Heart left ventricle (tissue), 16 donors: Measurements from ENCODE around the gene TTC27. TPM values are rescaled to one million over a fixed set of nuclear protein-coding genes. Genes with fewer than 3 reads are reported as not detected.

Experiments
- ATAC-seq, 4 donors: fragments of 200-7000 bp; cut with Tn5 transposase; one replicate each; pipeline ENCODE4 v1.9.1; 2020 to 2022; ENCODE audit warnings: moderate library complexity in 4 of 4, mild to moderate bottlenecking in 3 of 4, moderate number of reproducible peaks in 1 of 4
- DNase-seq, 5 donors: peaks; one replicate each; pipeline ENCODE4 v3.0.0-alpha.2; 2020
- H3K27ac ChIP-seq, 12 donors: fragments of 200-600 bp; sonication (generic) in 4 of 12; one replicate each; pipeline versions ENCODE4 v1.5.0 to v1.8.0; 2016 to 2022; ENCODE audit warnings: mild to moderate bottlenecking in 2 of 12
- H3K27me3 ChIP-seq, 9 donors: fragments of 200-600 bp; sonication (generic) in 2 of 9; one replicate each; pipeline versions ENCODE4 v1.5.1 to v1.8.0; 2016 to 2022; ENCODE audit warnings: mild to moderate bottlenecking in 3 of 9
- H3K36me3 ChIP-seq, 9 donors: fragments of 200-600 bp; sonication (generic) in 2 of 9; one replicate each; pipeline versions ENCODE4 v1.5.0 to v1.8.0; 2018 to 2022; ENCODE audit warnings: mild to moderate bottlenecking in 2 of 9
- H3K4me1 ChIP-seq, 12 donors: fragments of 200-600 bp; sonication (generic) in 4 of 12; one replicate each; pipeline versions ENCODE4 v1.5.0 to v1.8.0; 2016 to 2022; ENCODE audit warnings: mild to moderate bottlenecking in 3 of 12
- H3K4me3 ChIP-seq, 12 donors: fragments of 200-600 bp; sonication (generic) in 4 of 12; one replicate each; pipeline versions ENCODE4 v1.5.0 to v1.8.0; 2017 to 2022; ENCODE audit warnings: mild to moderate bottlenecking in 9 of 12, moderate library complexity in 4 of 12
- H3K9me3 ChIP-seq, 12 donors: fragments of 200-600 bp; sonication (generic) in 4 of 12; one replicate each; pipeline versions ENCODE4 v1.5.0 to v1.8.0; 2016 to 2022; ENCODE audit warnings: mild to moderate bottlenecking in 1 of 12
- POLR2A ChIP-seq, 2 donors: fragments of 450-650 bp; IDR thresholded peaks; one replicate each; pipeline ENCODE4 v1.6.1; 2017; ENCODE audit warnings: antibody characterized with exemption in 2 of 2, mild to moderate bottlenecking in 2 of 2, moderate library complexity in 2 of 2
- WGBS, 4 donors: extraction: QIAGEN DNeasy Blood & Tissue Kit in 2 of 4; methylation state at CpG; one replicate each; pipeline versions ENCODE4 v1.1.5 to v1.1.7; 2013 to 2018; 5-methylcytosine and 5-hydroxymethylcytosine counted together
- intact Hi-C, 10 donors: fragments of 100-400 bp; cut with DNase I; formaldehyde crosslinking; loops; one replicate each; pipeline versions ENCODE4 v1.11.1 to v1.14.2; 2022
- polyA plus RNA-seq, 2 donors: library from polyadenylated mRNA; stranded (reverse); fragments of 200-250 nt; gene quantifications; one replicate each; pipeline ENCODE4 v1.2.3, GENCODE V29; 2013
- total RNA-seq, 9 donors: library from RNA; depleted of rRNA in 2 of 9; stranded (reverse); fragments of >200 nt in 2 of 9; fragmentation: NEBNext Ultra II Directional in 3 of 9; extraction: Animal tissue kit (Norgen Biotek cat#: 25700) in 3 of 9; gene quantifications; one replicate each; pipeline versions ENCODE4 v1.1.0 to v1.2.4, GENCODE V29; 2016 to 2023
- TF ChIP-seq, protein P1 (sequence below), 12 donors: fragments of 200-600 bp; sonication (generic) in 4 of 12; IDR thresholded peaks; one replicate each; pipeline versions ENCODE4 v1.5.0 to v1.8.0; 2018 to 2022; ENCODE audit warnings: antibody characterized with exemption in 12 of 12, mild to moderate bottlenecking in 5 of 12
- donor health status: ischemic (EF 13 %, LVEDD 7.1; RV severe dilation, severe dysfunction).
- donor health status: healthy with polysubstance abuse.
- donor health status: DM: no; HTN: yes; CAD: no.
- donor health status: DM: no; HTN: no; CAD: no.
- donor health status: ischemic (EF 25% LVEDD 6.9; RV normal size, moderate dysfunction).
- donor health status: ischemic (EF 25% LVEDD 5.7; RV mildly dilated, moderate dysfunction).
- donor health status: healthy.
- donor health status: DM: yes; HTN: yes; CAD: no.
- donor health status: ischemic (EF 35%, LVEDD 5.7; RV mildly dilated, moderate dysfunction).
- donor health status: nonischemic (EF 11% LVEDD 7.7; RV severe dilation, severe dysfunction).
- donor health status: DM: yes; HTN: yes; CAD: no.
- donor health status: PGD.
- donor health status: ischemic (EF 29% LVEDD 5.4; RV normal size, mild dysfunction).
- donor health status: nonischemic (EF 23%, LVEDD 6.1; RV moderate dilation, normal function).

Gene TTC27
- total and polyA plus RNA-seq, 11 donors, result 5.2 to 18.1 (median 11.0) TPM

DNA sequence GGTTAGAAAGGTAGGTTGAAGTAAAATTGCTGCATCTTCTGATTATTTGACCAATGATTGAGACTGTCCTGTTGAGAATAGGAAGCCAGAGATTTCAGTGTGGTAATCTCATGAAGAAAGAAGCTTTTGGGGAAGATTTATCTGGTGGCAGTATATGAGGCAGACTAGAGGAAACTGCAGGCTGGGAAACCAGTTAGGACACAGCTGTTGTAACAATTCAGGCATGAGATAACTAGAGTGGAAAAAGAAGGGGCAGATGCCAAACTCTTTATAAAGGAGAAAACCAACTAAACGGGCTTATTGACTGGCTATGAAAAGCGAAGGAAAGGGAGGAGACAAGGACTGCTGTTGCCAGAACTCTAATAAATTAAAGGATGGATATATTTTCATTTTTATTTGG lies 155.6 kb downstream of the TTC27 start:
- H3K27ac ChIP-seq, result peak overlapping the region in 10 of 12 donors; percentile 15 to 82 (median 58)
- H3K4me1 ChIP-seq, result peaks cover 3 to 31% (median 23%) of the 10 kb centered on the region in 12 donors
- H3K4me3 ChIP-seq, result peak overlapping the region in 1 of 12 donors; percentile 8
- ATAC-seq (peak; percentile 63 to 91 (median 85)), DNase-seq (peak in 1 of 5 donors; percentile 16)
- no peak for TF ChIP-seq POLR2A (IDR thresholded peaks at IDR 0.05)
- TF ChIP-seq, protein P1, sequence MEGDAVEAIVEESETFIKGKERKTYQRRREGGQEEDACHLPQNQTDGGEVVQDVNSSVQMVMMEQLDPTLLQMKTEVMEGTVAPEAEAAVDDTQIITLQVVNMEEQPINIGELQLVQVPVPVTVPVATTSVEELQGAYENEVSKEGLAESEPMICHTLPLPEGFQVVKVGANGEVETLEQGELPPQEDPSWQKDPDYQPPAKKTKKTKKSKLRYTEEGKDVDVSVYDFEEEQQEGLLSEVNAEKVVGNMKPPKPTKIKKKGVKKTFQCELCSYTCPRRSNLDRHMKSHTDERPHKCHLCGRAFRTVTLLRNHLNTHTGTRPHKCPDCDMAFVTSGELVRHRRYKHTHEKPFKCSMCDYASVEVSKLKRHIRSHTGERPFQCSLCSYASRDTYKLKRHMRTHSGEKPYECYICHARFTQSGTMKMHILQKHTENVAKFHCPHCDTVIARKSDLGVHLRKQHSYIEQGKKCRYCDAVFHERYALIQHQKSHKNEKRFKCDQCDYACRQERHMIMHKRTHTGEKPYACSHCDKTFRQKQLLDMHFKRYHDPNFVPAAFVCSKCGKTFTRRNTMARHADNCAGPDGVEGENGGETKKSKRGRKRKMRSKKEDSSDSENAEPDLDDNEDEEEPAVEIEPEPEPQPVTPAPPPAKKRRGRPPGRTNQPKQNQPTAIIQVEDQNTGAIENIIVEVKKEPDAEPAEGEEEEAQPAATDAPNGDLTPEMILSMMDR (IDR thresholded peaks at IDR 0.05), result no peak
- H3K36me3 ChIP-seq, result peaks cover 0 to 26% (median 3%) of the 10 kb centered on the region in 9 donors
- 13 to 21% (median 17%) methylated on average over 2 of the region's 2 CpGs for WGBS, 4 donors
- peaks cover 0 to 40% (median 11%) of the 10 kb centered on the region in 12 donors for H3K9me3 ChIP-seq
- no peaks in the 10 kb centered on the region for H3K27me3 ChIP-seq
- intact Hi-C loops, result loop anchor here in 3 of 10 donors (5.0 to 10.0 kb wide), 3 partner anchors 94 to 591 kb away; no protein-coding TSS in a partner anchor

DNA sequence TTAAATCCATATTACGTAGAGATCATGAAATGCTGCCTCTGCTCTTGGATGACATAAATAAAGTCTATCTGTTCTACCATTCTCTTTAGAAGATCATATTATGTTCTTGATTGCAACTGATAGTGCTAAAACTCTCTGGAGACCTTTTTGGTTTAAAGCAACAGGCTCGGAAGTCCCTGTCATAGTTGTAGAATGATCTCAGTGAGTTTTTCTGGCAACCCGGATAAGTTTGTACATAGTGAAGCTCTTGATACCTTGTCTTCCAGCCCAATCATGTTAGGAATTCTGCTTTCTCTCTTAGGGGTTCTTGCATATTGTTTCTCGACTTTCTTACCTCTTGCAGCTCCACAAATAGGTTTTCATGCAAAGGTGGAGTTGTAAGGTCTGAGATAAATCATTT lies 156.1 kb downstream of the TTC27 start:
- Histone ChIP-seq H3K4me1 (peaks cover 3 to 34% (median 25%) of the 10 kb centered on the region in 12 donors), H3K27ac (peak overlapping the region in 10 of 12 donors; percentile 15 to 82 (median 58)), H3K36me3 (peaks cover 0 to 21% (median 3%) of the 10 kb centered on the region in 9 donors), H3K9me3 (peaks cover 0 to 40% (median 11%) of the 10 kb centered on the region in 12 donors), H3K27me3 (no peaks in the 10 kb centered on the region), H3K4me3 (peak overlapping the region in 1 of 12 donors; percentile 8)
- DNase-seq, result no peak
- TF ChIP-seq, protein P1 (IDR thresholded peaks at IDR 0.05), result no peak
- TF ChIP-seq POLR2A (IDR thresholded peaks at IDR 0.05), result no peak
- intact Hi-C loops, result loop anchor here in 3 of 10 donors (5.0 to 10.0 kb wide), 3 partner anchors 93 to 591 kb away; no protein-coding TSS in a partner anchor
- 20 to 31% (median 21%) methylated on average over 4 of the region's 4 CpGs for WGBS, 4 donors
- ATAC-seq, result peak; percentile 50 to 77 (median 73)

DNA sequence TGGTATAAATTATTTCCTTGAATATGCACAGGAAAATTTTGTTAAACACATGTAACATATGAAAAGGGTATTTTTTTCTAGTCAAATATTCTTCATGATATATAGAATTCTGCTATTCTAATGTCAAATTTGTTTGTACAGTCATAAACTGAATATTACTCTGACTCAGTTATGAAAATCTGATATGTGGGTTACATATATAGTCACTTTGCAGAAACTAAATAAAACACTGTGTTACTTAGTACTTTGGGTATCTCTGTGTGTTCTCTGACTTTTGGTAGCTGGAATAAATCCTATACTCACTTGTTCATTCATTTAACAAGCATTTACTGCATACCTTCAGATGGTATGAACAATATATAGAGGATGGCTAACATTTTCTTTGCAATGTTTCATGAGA lies 159.4 kb downstream of the TTC27 start:
- H3K36me3 ChIP-seq, result peaks cover 0 to 8% (median 0%) of the 10 kb centered on the region in 9 donors
- no peak for TF ChIP-seq POLR2A (IDR thresholded peaks at IDR 0.05)
- DNase-seq, result no peak
- H3K9me3 ChIP-seq, result peaks cover 0 to 13% (median 0%) of the 10 kb centered on the region in 12 donors
- no peaks in the 10 kb centered on the region for H3K27me3 ChIP-seq
- H3K27ac ChIP-seq, result no peak overlapping the region
- ATAC-seq, result no peak
- H3K4me1 ChIP-seq, result peaks cover 7 to 42% (median 31%) of the 10 kb centered on the region in 12 donors
- intact Hi-C loops, result loop anchor here in 2 of 10 donors (5.0 to 10.0 kb wide), 4 partner anchors 35 to 588 kb away; no protein-coding TSS in a partner anchor
- no peak overlapping the region for H3K4me3 ChIP-seq

DNA sequence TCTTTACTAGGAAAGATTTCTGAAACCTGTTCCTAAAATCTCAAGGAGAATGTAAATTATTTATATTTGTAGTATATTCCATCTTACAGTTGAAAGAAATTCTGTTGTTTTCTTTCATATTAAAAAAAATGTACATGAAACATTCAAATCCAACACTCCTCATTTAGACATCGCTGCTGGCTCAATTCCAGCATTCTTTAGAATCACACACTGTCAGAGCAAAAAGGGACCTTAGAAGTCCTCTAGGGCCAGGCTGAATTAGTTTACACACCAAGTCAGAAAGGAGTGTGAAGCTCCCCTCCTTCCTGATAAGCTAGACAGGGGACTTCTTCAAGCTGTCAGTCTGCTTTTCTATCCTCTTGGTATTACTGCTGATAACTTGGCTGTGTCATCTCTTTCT lies 160.3 kb downstream of the TTC27 start:
- Histone ChIP-seq H3K36me3 (peaks cover 0 to under 1% (median 0%) of the 10 kb centered on the region in 9 donors), H3K4me1 (peaks cover 6 to 48% (median 36%) of the 10 kb centered on the region in 12 donors), H3K9me3 (peaks cover 0 to 13% (median 0%) of the 10 kb centered on the region in 12 donors), H3K27me3 (no peaks in the 10 kb centered on the region), H3K27ac (peak overlapping the region in 3 of 12 donors; percentile 2 to 16 (median 3)), H3K4me3 (no peak overlapping the region)
- DNase-seq (no peak), ATAC-seq (no peak)
- intact Hi-C loops, result loop anchor here in 2 of 10 donors (5.0 to 10.0 kb wide), 4 partner anchors 34 to 587 kb away; no protein-coding TSS in a partner anchor
- WGBS, 4 donors, result 9 to 20% (median 10%) methylated on average over 1 of the region's 1 CpG
- TF ChIP-seq POLR2A (IDR thresholded peaks at IDR 0.05), result no peak

DNA sequence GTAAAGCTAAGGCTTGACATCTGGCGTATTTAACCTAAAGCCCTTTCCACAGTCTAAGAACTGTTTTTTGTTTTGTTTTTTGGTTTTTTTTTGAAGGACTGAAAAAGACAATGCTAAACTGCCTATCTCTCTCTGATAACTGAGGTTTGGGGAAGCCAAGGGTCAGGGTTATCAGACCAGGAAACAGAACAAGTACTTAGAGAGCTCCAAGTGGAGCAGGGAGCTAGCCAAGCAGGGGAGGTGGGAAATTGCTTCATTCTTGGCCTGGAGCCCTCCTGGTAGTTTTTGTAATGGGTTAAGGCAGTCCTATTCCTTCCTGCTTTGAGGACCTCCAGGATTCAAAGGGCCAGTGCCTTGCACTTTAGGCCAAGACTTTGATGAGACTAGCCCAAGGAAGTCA lies 164.6 kb downstream of the TTC27 start:
- Histone ChIP-seq H3K9me3 (no peaks in the 10 kb centered on the region), H3K4me1 (peaks cover 0 to 33% (median 24%) of the 10 kb centered on the region in 12 donors), H3K4me3 (no peak overlapping the region), H3K27ac (peak overlapping the region in 6 of 12 donors; percentile 0 to 57 (median 14)), H3K36me3 (no peaks in the 10 kb centered on the region), H3K27me3 (no peaks in the 10 kb centered on the region)
- 57 to 75% (median 60%) methylated on average over 1 of the region's 1 CpG for WGBS, 4 donors
- TF ChIP-seq, protein P1 (IDR thresholded peaks at IDR 0.05), result no peak
- TF ChIP-seq POLR2A (IDR thresholded peaks at IDR 0.05), result no peak
- ATAC-seq, result peak; percentile 79 to 94 (median 92)
- intact Hi-C loops, result loop anchor here in 1 of 10 donors (5.0 kb wide), 1 partner anchor 45 kb away; no protein-coding TSS in a partner anchor
- DNase-seq, result peak in 4 of 5 donors; percentile 48 to 65 (median 60)
